ENCODE results near the gene HOXD13.

DNA sequence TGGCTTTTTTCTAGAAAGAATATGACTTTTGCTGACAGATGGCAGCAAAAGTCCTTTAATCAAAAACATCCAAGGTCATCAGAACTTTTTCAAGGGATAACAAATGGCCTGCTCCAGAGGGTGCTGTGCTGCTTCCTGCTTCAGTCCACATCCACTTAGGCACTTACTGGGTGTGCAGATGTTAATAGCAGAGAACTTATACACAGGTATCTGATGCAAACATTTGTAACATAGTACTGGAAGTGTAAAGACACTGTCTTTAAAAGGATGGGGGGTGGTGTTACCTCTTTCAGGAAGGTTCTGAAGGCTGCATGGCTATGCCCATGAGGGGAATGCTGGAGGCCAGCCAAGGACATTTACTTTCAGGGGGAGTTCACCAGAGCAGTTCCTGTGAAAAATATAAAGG is 42.5 kb downstream of the HOXD13 start:
- TF ChIP-seq CTCF (IDR thresholded peaks at IDR 0.05), result no peak
- TF ChIP-seq POLR2A (IDR thresholded peaks at IDR 0.05), result no peak

All from uterus (tissue), 2 donors.